ENCODE data around the gene SLC29A3. TPM values are rescaled to one million over a fixed set of nuclear protein-coding genes. Genes with fewer than 3 reads are reported as not detected.

SLC29A3 gene
- total and polyA plus RNA-seq, 2 experiments from 2014 or later: 10.3 to 12.3 TPM

DNA sequence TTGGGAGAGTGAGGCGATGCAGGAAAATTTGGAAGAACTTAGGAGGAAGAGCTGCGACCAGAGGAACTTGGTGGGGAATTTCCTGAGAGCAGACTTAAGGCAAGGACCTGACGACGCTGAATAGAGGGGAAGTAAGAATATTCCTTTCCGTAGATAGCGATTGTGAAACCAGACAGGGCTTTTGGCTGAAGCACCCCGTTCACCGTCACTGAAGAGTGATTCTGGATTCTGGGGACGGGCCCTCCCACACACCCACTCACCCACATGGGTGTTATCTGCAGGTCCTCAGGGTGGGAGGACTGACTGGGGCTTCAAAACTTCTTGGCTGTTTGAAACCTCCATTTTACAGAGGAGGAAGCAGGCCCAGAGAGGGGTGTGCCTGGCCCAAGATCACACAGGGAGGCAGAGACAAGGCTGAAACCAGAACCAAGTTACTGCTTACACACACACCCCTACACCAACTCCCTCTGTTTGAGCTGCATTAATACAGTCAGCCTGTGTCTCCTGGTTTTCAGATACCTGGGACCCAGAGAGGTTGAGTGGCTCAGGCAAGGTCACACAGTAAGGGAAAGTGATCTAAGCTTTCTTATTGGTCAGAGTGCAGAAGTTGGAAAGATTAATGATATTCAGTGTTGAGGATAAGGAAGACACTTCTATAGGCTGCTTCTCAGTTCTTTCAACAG, 40.4 kb downstream of the SLC29A3 start:
- peaks cover 13% of the 10 kb centered on the region; the same call in 2 of the 3 replicates for H3K36me3 Mint-ChIP-seq (ENCODE audit: low read depth)
- H3K4me1 ChIP-seq (ENCODE audit: insufficient read depth): no peaks in the 10 kb centered on the region
- H3F3A ChIP-seq (replicated peaks; ENCODE audit: low read depth): no peaks in the 10 kb centered on the region
- no peak overlapping the region for H3K27ac Mint-ChIP-seq
- no peak overlapping the region for H3K4me3 ChIP-seq
- TF ChIP-seq, protein P1, sequence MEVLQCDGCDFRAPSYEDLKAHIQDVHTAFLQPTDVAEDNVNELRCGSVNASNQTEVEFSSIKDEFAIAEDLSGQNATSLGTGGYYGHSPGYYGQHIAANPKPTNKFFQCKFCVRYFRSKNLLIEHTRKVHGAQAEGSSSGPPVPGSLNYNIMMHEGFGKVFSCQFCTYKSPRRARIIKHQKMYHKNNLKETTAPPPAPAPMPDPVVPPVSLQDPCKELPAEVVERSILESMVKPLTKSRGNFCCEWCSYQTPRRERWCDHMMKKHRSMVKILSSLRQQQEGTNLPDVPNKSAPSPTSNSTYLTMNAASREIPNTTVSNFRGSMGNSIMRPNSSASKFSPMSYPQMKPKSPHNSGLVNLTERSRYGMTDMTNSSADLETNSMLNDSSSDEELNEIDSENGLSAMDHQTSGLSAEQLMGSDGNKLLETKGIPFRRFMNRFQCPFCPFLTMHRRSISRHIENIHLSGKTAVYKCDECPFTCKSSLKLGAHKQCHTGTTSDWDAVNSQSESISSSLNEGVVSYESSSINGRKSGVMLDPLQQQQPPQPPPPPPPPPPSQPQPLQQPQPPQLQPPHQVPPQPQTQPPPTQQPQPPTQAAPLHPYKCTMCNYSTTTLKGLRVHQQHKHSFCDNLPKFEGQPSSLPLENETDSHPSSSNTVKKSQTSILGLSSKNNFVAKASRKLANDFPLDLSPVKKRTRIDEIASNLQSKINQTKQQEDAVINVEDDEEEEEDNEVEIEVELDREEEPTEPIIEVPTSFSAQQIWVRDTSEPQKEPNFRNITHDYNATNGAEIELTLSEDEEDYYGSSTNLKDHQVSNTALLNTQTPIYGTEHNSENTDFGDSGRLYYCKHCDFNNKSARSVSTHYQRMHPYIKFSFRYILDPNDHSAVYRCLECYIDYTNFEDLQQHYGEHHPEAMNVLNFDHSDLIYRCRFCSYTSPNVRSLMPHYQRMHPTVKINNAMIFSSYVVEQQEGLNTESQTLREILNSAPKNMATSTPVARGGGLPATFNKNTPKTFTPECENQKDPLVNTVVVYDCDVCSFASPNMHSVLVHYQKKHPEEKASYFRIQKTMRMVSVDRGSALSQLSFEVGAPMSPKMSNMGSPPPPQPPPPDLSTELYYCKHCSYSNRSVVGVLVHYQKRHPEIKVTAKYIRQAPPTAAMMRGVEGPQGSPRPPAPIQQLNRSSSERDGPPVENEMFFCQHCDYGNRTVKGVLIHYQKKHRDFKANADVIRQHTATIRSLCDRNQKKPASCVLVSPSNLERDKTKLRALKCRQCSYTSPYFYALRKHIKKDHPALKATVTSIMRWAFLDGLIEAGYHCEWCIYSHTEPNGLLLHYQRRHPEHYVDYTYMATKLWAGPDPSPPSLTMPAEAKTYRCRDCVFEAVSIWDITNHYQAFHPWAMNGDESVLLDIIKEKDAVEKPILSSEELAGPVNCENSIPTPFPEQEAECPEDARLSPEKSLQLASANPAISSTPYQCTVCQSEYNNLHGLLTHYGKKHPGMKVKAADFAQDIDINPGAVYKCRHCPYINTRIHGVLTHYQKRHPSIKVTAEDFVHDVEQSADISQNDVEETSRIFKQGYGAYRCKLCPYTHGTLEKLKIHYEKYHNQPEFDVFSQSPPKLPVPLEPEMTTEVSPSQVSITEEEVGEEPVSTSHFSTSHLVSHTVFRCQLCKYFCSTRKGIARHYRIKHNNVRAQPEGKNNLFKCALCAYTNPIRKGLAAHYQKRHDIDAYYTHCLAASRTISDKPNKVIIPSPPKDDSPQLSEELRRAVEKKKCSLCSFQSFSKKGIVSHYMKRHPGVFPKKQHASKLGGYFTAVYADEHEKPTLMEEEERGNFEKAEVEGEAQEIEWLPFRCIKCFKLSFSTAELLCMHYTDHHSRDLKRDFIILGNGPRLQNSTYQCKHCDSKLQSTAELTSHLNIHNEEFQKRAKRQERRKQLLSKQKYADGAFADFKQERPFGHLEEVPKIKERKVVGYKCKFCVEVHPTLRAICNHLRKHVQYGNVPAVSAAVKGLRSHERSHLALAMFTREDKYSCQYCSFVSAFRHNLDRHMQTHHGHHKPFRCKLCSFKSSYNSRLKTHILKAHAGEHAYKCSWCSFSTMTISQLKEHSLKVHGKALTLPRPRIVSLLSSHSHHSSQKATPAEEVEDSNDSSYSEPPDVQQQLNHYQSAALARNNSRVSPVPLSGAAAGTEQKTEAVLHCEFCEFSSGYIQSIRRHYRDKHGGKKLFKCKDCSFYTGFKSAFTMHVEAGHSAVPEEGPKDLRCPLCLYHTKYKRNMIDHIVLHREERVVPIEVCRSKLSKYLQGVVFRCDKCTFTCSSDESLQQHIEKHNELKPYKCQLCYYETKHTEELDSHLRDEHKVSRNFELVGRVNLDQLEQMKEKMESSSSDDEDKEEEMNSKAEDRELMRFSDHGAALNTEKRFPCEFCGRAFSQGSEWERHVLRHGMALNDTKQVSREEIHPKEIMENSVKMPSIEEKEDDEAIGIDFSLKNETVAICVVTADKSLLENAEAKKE (CRISPR knock-in tag; IDR thresholded peaks at IDR 0.05): no peak
- TF ChIP-seq JUNB (IDR thresholded peaks at IDR 0.05; ENCODE audit: unreplicated experiment): no peak
- no peak for TF ChIP-seq ZNF114 (CRISPR knock-in tag; IDR thresholded peaks at IDR 0.05)
- TF ChIP-seq, protein P2, sequence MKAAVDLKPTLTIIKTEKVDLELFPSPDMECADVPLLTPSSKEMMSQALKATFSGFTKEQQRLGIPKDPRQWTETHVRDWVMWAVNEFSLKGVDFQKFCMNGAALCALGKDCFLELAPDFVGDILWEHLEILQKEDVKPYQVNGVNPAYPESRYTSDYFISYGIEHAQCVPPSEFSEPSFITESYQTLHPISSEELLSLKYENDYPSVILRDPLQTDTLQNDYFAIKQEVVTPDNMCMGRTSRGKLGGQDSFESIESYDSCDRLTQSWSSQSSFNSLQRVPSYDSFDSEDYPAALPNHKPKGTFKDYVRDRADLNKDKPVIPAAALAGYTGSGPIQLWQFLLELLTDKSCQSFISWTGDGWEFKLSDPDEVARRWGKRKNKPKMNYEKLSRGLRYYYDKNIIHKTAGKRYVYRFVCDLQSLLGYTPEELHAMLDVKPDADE (IDR thresholded peaks at IDR 0.05): no peak
- TF ChIP-seq POLR2AphosphoS5 (IDR thresholded peaks at IDR 0.05; ENCODE audit: low read depth): no peak
- TF ChIP-seq CREB1 (CRISPR knock-in tag; IDR thresholded peaks at IDR 0.05; ENCODE audit: low read depth): no peak
- TF ChIP-seq EZH2 (IDR thresholded peaks at IDR 0.05; ENCODE audit: low read depth, unreplicated experiment): no peak
- TF ChIP-seq NANOG (IDR thresholded peaks at IDR 0.05; ENCODE audit: borderline replicate concordance): no peak
- TF ChIP-seq STAT1 (IDR thresholded peaks at IDR 0.05; ENCODE audit: unreplicated experiment): no peak
- TF ChIP-seq EZH2phosphoT487 (IDR thresholded peaks at IDR 0.05; ENCODE audit: unreplicated experiment): no peak
- TF ChIP-seq, protein P3, sequence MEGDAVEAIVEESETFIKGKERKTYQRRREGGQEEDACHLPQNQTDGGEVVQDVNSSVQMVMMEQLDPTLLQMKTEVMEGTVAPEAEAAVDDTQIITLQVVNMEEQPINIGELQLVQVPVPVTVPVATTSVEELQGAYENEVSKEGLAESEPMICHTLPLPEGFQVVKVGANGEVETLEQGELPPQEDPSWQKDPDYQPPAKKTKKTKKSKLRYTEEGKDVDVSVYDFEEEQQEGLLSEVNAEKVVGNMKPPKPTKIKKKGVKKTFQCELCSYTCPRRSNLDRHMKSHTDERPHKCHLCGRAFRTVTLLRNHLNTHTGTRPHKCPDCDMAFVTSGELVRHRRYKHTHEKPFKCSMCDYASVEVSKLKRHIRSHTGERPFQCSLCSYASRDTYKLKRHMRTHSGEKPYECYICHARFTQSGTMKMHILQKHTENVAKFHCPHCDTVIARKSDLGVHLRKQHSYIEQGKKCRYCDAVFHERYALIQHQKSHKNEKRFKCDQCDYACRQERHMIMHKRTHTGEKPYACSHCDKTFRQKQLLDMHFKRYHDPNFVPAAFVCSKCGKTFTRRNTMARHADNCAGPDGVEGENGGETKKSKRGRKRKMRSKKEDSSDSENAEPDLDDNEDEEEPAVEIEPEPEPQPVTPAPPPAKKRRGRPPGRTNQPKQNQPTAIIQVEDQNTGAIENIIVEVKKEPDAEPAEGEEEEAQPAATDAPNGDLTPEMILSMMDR (conservative IDR thresholded peaks at IDR 0.05; ENCODE audit: low read depth in 2 of 2): no peak
- TF ChIP-seq, protein P4, sequence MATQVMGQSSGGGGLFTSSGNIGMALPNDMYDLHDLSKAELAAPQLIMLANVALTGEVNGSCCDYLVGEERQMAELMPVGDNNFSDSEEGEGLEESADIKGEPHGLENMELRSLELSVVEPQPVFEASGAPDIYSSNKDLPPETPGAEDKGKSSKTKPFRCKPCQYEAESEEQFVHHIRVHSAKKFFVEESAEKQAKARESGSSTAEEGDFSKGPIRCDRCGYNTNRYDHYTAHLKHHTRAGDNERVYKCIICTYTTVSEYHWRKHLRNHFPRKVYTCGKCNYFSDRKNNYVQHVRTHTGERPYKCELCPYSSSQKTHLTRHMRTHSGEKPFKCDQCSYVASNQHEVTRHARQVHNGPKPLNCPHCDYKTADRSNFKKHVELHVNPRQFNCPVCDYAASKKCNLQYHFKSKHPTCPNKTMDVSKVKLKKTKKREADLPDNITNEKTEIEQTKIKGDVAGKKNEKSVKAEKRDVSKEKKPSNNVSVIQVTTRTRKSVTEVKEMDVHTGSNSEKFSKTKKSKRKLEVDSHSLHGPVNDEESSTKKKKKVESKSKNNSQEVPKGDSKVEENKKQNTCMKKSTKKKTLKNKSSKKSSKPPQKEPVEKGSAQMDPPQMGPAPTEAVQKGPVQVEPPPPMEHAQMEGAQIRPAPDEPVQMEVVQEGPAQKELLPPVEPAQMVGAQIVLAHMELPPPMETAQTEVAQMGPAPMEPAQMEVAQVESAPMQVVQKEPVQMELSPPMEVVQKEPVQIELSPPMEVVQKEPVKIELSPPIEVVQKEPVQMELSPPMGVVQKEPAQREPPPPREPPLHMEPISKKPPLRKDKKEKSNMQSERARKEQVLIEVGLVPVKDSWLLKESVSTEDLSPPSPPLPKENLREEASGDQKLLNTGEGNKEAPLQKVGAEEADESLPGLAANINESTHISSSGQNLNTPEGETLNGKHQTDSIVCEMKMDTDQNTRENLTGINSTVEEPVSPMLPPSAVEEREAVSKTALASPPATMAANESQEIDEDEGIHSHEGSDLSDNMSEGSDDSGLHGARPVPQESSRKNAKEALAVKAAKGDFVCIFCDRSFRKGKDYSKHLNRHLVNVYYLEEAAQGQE (IDR thresholded peaks at IDR 0.05; ENCODE audit: unreplicated experiment): no peak
- TF ChIP-seq ZNF331 (CRISPR knock-in tag; IDR thresholded peaks at IDR 0.05; ENCODE audit: low read depth): no peak
- DNase-seq (ENCODE audit: low spot score): no peak
- no peaks in the 10 kb centered on the region for H4K20me1 ChIP-seq (replicated peaks; ENCODE audit: insufficient read depth)
- H3K27me3 Mint-ChIP-seq (ENCODE audit: insufficient read depth, low read depth, poor library complexity): peaks cover 7% of the 10 kb centered on the region
- H3K27ac ChIP-seq (ENCODE audit: low read depth): no peak overlapping the region
- H3K79me2 ChIP-seq (replicated peaks; ENCODE audit: insufficient read depth): no peaks in the 10 kb centered on the region
- H3K9me2 ChIP-seq (ENCODE audit: insufficient read depth): no peaks in the 10 kb centered on the region
- peaks cover 7% of the 10 kb centered on the region for H3K4me1 Mint-ChIP-seq
- H2AFZ ChIP-seq: no peak overlapping the region
- H3K4me3 Mint-ChIP-seq: no peak overlapping the region
- H3K36me3 ChIP-seq (ENCODE audit: insufficient read depth): no peaks in the 10 kb centered on the region; the same call in 1 of the 2 replicates
- H3K9me3 Mint-ChIP-seq: no peaks in the 10 kb centered on the region; the same call in 2 of the 3 replicates
- H3K4me2 ChIP-seq: no peak overlapping the region
- no peaks in the 10 kb centered on the region for H3K27me3 ChIP-seq (ENCODE audit: insufficient read depth)
- ATAC-seq: no peak

Data from GM23338 (cell line).